ENCODE measurements around the gene GTF2IRD1.
"Not testable (repeated sequence)": the region's sequence is repeated elsewhere in the genome, so short reads cannot be mapped to it uniquely, and the experiment has no call there.

Gene GTF2IRD1

DNA sequence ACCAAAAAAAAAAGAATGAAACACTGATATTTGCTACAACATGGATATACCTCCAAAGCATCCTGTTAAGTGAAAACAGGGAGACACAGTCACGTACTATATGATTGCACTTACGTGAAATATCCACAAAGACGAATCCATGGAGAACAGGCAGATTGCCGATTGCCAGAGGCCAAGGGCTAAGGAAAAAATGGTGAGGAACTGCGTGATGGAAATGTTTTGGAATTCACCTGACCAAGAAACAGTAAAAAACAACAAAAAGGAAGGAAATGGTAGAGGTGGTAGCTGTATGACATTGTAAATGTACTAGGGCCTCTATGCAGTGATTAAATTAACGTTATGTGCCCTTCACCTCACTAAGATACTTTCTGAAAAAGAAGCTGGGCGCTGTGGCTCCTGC, 44.1 kb upstream of the GTF2IRD1 start:
- DNase-seq (ENCODE audit: low read depth), result no peak
- no peak overlapping the region for H3K4me3 ChIP-seq (ENCODE audit: low read depth, low read length)
- TF ChIP-seq, protein P1, sequence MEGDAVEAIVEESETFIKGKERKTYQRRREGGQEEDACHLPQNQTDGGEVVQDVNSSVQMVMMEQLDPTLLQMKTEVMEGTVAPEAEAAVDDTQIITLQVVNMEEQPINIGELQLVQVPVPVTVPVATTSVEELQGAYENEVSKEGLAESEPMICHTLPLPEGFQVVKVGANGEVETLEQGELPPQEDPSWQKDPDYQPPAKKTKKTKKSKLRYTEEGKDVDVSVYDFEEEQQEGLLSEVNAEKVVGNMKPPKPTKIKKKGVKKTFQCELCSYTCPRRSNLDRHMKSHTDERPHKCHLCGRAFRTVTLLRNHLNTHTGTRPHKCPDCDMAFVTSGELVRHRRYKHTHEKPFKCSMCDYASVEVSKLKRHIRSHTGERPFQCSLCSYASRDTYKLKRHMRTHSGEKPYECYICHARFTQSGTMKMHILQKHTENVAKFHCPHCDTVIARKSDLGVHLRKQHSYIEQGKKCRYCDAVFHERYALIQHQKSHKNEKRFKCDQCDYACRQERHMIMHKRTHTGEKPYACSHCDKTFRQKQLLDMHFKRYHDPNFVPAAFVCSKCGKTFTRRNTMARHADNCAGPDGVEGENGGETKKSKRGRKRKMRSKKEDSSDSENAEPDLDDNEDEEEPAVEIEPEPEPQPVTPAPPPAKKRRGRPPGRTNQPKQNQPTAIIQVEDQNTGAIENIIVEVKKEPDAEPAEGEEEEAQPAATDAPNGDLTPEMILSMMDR (IDR thresholded peaks at IDR 0.05; ENCODE audit: insufficient read depth, low read depth, low read length, missing control alignments), result no peak

GRCh38 chr7:74410772-74411171, 42.9 kb upstream of the GTF2IRD1 start:
- TF ChIP-seq, protein P1 (IDR thresholded peaks at IDR 0.05; ENCODE audit: insufficient read depth, low read depth, low read length, missing control alignments), result no peak
- H3K4me3 ChIP-seq (ENCODE audit: low read depth, low read length), result no peak overlapping the region
- no peak for DNase-seq (ENCODE audit: low read depth)

- not testable (repeated sequence) for DNase-seq (ENCODE audit: low read depth); H3K4me3 ChIP-seq (ENCODE audit: low read depth, low read length)
Measured at GRCh38 chr7:74411571-74411970, 42.1 kb upstream of the GTF2IRD1 start.

- TF ChIP-seq, protein P1 (IDR thresholded peaks at IDR 0.05; ENCODE audit: insufficient read depth, low read depth, low read length, missing control alignments), result no peak
- no peak for DNase-seq (ENCODE audit: low read depth)
- H3K4me3 ChIP-seq (ENCODE audit: low read depth, low read length), result no peak overlapping the region
Measured at GRCh38 chr7:74412056-74412455, 41.6 kb upstream of the GTF2IRD1 start.

DNA sequence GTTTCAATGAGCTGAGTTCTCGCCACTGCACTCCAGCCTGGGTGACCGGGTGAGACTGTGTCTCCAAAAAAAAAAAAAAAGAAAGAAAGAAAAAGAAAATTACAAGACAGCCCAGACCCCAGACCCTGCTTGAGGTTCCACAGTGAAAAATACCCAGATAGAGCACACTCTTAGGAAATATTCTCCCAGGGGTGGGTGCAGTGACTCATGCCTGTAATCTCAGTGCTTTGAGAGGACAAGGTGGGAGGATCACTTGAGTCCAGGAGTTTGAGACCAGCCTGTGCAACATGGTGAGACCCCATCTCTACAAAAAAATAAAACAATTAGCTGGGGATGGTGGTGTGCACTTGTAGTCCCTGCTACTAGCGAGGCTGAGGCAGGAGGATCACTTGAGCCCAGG, 41.1 kb upstream of the GTF2IRD1 start:
- TF ChIP-seq, protein P1 (IDR thresholded peaks at IDR 0.05; ENCODE audit: insufficient read depth, low read depth, low read length, missing control alignments), result no peak
- H3K4me3 ChIP-seq (ENCODE audit: low read depth, low read length), result no peak overlapping the region
- no peak for DNase-seq (ENCODE audit: low read depth)

GRCh38 chr7:74414595-74415333, 38.9 kb upstream of the GTF2IRD1 start:
- H3K4me3 ChIP-seq (ENCODE audit: low read depth, low read length), result not testable (repeated sequence)

DNA sequence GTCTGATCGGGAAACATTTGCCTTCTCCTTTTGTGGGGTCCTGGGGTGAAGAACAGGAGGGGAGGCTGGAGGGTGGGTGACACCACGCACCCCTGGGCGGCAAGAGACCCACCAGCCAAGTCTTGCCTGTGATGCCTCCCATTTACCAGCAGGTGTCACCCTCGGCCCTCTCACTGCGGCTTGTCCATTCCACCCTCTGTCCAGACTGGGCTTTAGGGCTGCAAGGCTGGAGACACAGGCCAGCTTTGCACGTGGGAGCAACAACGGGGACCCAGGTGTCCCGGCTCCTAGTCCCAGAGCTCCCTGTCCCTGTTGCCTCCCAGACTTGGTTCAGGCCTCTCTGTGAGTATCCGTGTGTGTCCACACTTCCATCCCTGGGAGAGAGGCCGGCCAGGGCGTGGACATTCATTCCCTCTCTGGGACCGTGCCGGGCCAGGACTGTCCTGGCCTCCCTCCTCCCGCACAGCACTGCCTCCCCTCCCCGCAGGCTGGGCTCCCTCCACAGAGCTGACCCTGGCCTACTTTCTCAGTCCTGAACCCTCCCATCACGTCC, 36.2 kb upstream of the GTF2IRD1 start:
- no peak overlapping the region for H3K4me3 ChIP-seq (ENCODE audit: low read depth, low read length)
- peak; percentile 70 for DNase-seq (ENCODE audit: low read depth)
- TF ChIP-seq, protein P1 (IDR thresholded peaks at IDR 0.05; ENCODE audit: insufficient read depth, low read depth, low read length, missing control alignments), result peak; percentile 99

More at GRCh38 chr7:74414595-74415333, 38.9 kb upstream of the GTF2IRD1 start:
- not testable (repeated sequence) for DNase-seq (ENCODE audit: low read depth)

DNA sequence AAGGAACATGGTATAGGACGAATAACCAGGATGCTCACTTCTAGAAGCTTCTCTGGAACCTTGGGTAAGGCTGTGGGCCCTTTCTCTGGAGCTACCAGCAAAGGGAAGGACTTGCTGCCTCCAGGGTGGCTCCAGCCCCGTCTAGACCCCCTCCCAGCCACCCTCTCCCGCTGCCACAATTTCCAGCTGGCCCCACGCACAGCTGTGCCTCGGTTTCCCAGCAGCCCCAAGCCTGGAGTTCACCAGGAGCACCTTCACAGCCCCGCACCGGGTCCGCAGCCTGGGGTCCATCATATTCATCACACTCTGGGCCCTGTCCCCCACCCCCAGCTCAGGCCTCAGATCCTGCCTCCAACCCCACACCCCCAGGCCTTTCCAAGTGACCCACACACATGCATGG, 35.6 kb upstream of the GTF2IRD1 start:
- TF ChIP-seq, protein P1 (IDR thresholded peaks at IDR 0.05; ENCODE audit: insufficient read depth, low read depth, low read length, missing control alignments), result no peak
- no peak overlapping the region for H3K4me3 ChIP-seq (ENCODE audit: low read depth, low read length)
- DNase-seq (ENCODE audit: low read depth), result no peak
